Spleen (tissue), 11 donors: Measurements from ENCODE around the gene CERCAM. TPM values are rescaled to one million over a fixed set of nuclear protein-coding genes. Genes with fewer than 3 reads are reported as not detected.

Experiments used
- DNase-seq: peaks from one replicate; pipeline ENCODE4 v3.0.0-alpha.2; 2020
- H3K27ac ChIP-seq, 8 donors: fragments of 200-600 bp; sonication (generic) in 7 of 8; 1 replicate in 4 of 8; 2 replicates in 4 of 8; pipeline versions ENCODE4 v1.5.0 to v1.8.0; 2016 to 2021; ENCODE audit warnings: inconsistent platforms in 4 of 8, mild to moderate bottlenecking in 4 of 8, moderate library complexity in 1 of 8
- H3K27me3 ChIP-seq, 7 donors: fragments of 200-600 bp; sonication (generic) in 6 of 7; replicated peaks in 1 of 7; 1 replicate in 4 of 7; 2 replicates in 3 of 7; pipeline versions ENCODE4 v1.5.0 to v1.8.0; 2016 to 2021; ENCODE audit warnings: inconsistent platforms in 3 of 7, mild to moderate bottlenecking in 1 of 7
- H3K36me3 ChIP-seq, 6 donors: fragments of 200-600 bp; sonication (generic) in 5 of 6; 1 replicate in 4 of 6; 2 replicates in 2 of 6; pipeline versions ENCODE4 v1.5.0 to v1.8.0; 2016 to 2021; ENCODE audit warnings: inconsistent platforms in 2 of 6
- H3K4me1 ChIP-seq, 6 donors: fragments of 200-600 bp; sonication (generic) in 5 of 6; 1 replicate in 3 of 6; 2 replicates in 3 of 6; pipeline versions ENCODE4 v1.5.0 to v1.8.0; 2016 to 2021; ENCODE audit warnings: inconsistent platforms in 3 of 6
- H3K4me3 ChIP-seq, 8 donors: fragments of 200-600 bp; sonication (generic) in 7 of 8; 1 replicate in 4 of 8; 2 replicates in 4 of 8; pipeline versions ENCODE4 v1.5.0 to v1.8.0; 2016 to 2021; ENCODE audit warnings: inconsistent platforms in 4 of 8, mild to moderate bottlenecking in 4 of 8, moderate library complexity in 2 of 8
- H3K9me3 ChIP-seq, 8 donors: fragments of 200-600 bp; sonication (generic) in 7 of 8; 1 replicate in 4 of 8; 2 replicates in 4 of 8; pipeline versions ENCODE4 v1.5.0 to v1.8.0; 2016 to 2021; ENCODE audit warnings: inconsistent platforms in 4 of 8
- POLR2A ChIP-seq, 3 donors: fragments of 450-650 bp; IDR thresholded peaks; one replicate each; pipeline ENCODE4 v1.5.1; 2017; ENCODE audit warnings: antibody characterized with exemption in 3 of 3, mild to moderate bottlenecking in 1 of 3
- POLR2AphosphoS5 ChIP-seq, 3 donors: sonication (generic); formaldehyde crosslinking; IDR thresholded peaks; one replicate each; pipeline ENCODE4 v1.5.1; 2017; ENCODE audit warnings: antibody characterized with exemption in 3 of 3
- WGBS, 5 donors: extraction: QIAGEN DNeasy Blood & Tissue Kit in 3 of 5; methylation state at CpG; one replicate each; pipeline versions ENCODE4 v1.1.5 to v1.1.7; 2013 to 2018; 5-methylcytosine and 5-hydroxymethylcytosine counted together
- intact Hi-C: fragments of 100-400 bp; cut with DNase I; formaldehyde crosslinking; loops from one replicate; pipeline ENCODE4 v1.15.0; 2023; ENCODE audit warnings: low total_unique reads
- polyA plus RNA-seq, 3 donors: library from polyadenylated mRNA; stranded (reverse); fragments of 200-250 nt; gene quantifications; one replicate each; pipeline ENCODE4 v1.2.1, GENCODE V29; 2013
- total RNA-seq, 7 donors: library from RNA; depleted of rRNA in 3 of 7; stranded (reverse); fragments of >200 nt in 3 of 7; fragmentation: NEBNext Ultra II Directional in 4 of 7; extraction: Animal tissue kit (Norgen Biotek cat#: 25700) in 4 of 7; gene quantifications; one replicate each; pipeline versions ENCODE4 v1.1.0 to v1.2.1, GENCODE V29; 2016 to 2021
- TF ChIP-seq, protein P1 (sequence below), 11 experiments: fragments of 200-600 bp in 7 of 11; fragments of 450-650 bp in 4 of 11; sonication (generic) in 4 of 11; IDR thresholded peaks in 8 of 11; conservative IDR thresholded peaks in 3 of 11; 1 replicate in 7 of 11; 2 replicates in 4 of 11; pipeline versions ENCODE4 v1.4.0 to v1.8.0; 2016 to 2021; ENCODE audit warnings: antibody characterized with exemption in 11 of 11, inconsistent platforms in 4 of 11, mild to moderate bottlenecking in 1 of 11
- donor health status: healthy with polysubstance abuse.
- donor health status: DM: no; HTN: no; CAD: no; lungs with moderate emphysema.
- donor health status: DM: no; HTN: no; CAD: no.
- donor health status: Bipolar disorder and iron deficiency.
- donor health status: healthy.
- donor health status: DM: no; HTN: no; CAD: no.
- donor health status: DM: yes; HTN: yes; CAD: no.

The CERCAM gene
- total and polyA plus RNA-seq, 10 donors, result 3.8 to 22.7 (median 8.8) TPM

GRCh38 chr9:128404560-128404959, 16.1 kb upstream of the CERCAM start:
- Histone ChIP-seq H3K36me3 (no peaks in the 10 kb centered on the region), H3K4me3 (no peak overlapping the region), H3K4me1 (no peaks in the 10 kb centered on the region), H3K9me3 (no peaks in the 10 kb centered on the region), H3K27ac (no peak overlapping the region), H3K27me3 (peaks cover 0 to 45% (median 5%) of the 10 kb centered on the region in 7 donors)
- WGBS, 5 donors, result 76 to 87% (median 85%) methylated on average over 5 of the region's 5 CpGs
- TF ChIP-seq POLR2A (IDR thresholded peaks at IDR 0.05), result no peak
- intact Hi-C loops, result no loop called here
- no peak for DNase-seq

GRCh38 chr9:128405077-128405779, 15.4 kb upstream of the CERCAM start:
- H3K4me1 ChIP-seq, result no peaks in the 10 kb centered on the region
- intact Hi-C loops, result no loop called here
- 66 to 76% (median 70%) methylated on average over 17 to 20 of the region's 20 CpGs for WGBS, 5 donors
- no peak overlapping the region for H3K4me3 ChIP-seq
- H3K36me3 ChIP-seq, result no peaks in the 10 kb centered on the region
- peaks cover 0 to 52% (median 5%) of the 10 kb centered on the region in 7 donors for H3K27me3 ChIP-seq
- no peak overlapping the region for H3K27ac ChIP-seq
- DNase-seq, result no peak
- TF ChIP-seq, protein P1, sequence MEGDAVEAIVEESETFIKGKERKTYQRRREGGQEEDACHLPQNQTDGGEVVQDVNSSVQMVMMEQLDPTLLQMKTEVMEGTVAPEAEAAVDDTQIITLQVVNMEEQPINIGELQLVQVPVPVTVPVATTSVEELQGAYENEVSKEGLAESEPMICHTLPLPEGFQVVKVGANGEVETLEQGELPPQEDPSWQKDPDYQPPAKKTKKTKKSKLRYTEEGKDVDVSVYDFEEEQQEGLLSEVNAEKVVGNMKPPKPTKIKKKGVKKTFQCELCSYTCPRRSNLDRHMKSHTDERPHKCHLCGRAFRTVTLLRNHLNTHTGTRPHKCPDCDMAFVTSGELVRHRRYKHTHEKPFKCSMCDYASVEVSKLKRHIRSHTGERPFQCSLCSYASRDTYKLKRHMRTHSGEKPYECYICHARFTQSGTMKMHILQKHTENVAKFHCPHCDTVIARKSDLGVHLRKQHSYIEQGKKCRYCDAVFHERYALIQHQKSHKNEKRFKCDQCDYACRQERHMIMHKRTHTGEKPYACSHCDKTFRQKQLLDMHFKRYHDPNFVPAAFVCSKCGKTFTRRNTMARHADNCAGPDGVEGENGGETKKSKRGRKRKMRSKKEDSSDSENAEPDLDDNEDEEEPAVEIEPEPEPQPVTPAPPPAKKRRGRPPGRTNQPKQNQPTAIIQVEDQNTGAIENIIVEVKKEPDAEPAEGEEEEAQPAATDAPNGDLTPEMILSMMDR (IDR thresholded peaks at IDR 0.05 in 8 of 11, conservative IDR thresholded peaks at IDR 0.05 in 3 of 11), result no peak
- no peak for TF ChIP-seq POLR2A (IDR thresholded peaks at IDR 0.05)
- no peak for TF ChIP-seq POLR2AphosphoS5 (IDR thresholded peaks at IDR 0.05)
- H3K9me3 ChIP-seq, result no peaks in the 10 kb centered on the region

DNA sequence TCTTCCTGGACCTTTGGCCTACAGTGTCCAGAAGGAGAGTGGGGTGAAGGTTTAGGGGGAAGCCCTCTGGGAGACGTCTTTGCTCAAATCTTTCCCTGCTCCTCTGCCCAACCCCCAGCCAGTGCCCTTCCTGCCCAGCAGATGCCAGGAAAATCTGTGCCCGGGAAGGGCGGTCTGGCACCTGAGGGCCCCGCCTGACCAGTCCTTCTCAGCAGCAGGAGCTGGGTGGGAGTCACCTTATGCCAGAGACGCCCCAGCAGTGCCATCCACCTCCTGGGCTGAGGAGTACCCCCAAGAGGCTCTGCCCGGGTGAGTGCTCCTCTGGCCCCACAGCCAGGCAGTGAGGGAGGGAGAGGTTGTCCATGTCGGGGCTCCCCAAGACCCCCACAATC, 14.9 kb upstream of the CERCAM start:
- intact Hi-C loops, result no loop called here
- DNase-seq, result no peak
- Histone ChIP-seq H3K36me3 (no peaks in the 10 kb centered on the region), H3K27me3 (peaks cover 0 to 57% (median 5%) of the 10 kb centered on the region in 7 donors), H3K27ac (no peak overlapping the region), H3K4me1 (no peaks in the 10 kb centered on the region), H3K9me3 (no peaks in the 10 kb centered on the region), H3K4me3 (no peak overlapping the region)
- TF ChIP-seq POLR2AphosphoS5 (IDR thresholded peaks at IDR 0.05) (no peak), POLR2A (IDR thresholded peaks at IDR 0.05) (no peak)
- TF ChIP-seq, protein P1 (IDR thresholded peaks at IDR 0.05 in 8 of 11, conservative IDR thresholded peaks at IDR 0.05 in 3 of 11), result no peak
- 65 to 87% (median 75%) methylated on average over 6 to 7 of the region's 7 CpGs for WGBS, 5 donors

DNA sequence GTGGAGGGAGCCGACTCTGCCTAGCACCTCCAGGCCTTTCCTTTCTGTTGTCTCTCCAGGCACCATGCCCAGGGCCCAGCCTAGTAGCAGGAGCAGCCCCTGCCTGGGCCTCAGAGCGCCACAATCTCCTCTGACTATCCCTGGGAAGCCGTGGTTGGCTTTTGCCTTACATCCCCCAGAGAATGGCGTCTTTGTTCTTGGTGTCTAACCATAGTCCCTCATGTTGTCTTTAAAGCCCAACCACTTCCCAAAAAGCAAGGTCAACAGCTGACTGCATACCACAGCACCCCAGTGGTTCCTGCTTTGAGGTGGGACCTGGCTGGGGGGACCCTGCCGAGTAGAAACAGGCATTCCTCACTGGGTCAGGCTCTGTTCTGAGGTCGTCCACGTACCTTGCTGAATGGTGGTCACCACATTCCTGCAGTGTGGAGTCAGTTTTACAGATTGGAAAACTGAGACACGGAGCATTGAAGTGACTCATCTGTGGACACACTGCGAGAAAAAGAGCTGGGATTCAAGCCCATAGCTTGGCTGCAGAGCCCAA, 13.7 kb upstream of the CERCAM start:
- H3K4me3 ChIP-seq, result no peak overlapping the region
- intact Hi-C loops, result no loop called here
- 65 to 79% (median 68%) methylated on average over 9 of the region's 9 CpGs for WGBS, 5 donors
- no peaks in the 10 kb centered on the region for H3K36me3 ChIP-seq
- peaks cover 0 to 66% (median 5%) of the 10 kb centered on the region in 7 donors for H3K27me3 ChIP-seq
- H3K9me3 ChIP-seq, result no peaks in the 10 kb centered on the region
- TF ChIP-seq POLR2AphosphoS5 (IDR thresholded peaks at IDR 0.05) (no peak), POLR2A (IDR thresholded peaks at IDR 0.05) (no peak)
- TF ChIP-seq, protein P1 (IDR thresholded peaks at IDR 0.05 in 8 of 11, conservative IDR thresholded peaks at IDR 0.05 in 3 of 11), result no peak
- no peak overlapping the region for H3K27ac ChIP-seq
- H3K4me1 ChIP-seq, result peaks cover 0 to under 1% (median 0%) of the 10 kb centered on the region in 6 donors
- DNase-seq, result no peak
